Measurements from ENCODE around the gene SLC22A23.

SLC22A23 gene

DNA sequence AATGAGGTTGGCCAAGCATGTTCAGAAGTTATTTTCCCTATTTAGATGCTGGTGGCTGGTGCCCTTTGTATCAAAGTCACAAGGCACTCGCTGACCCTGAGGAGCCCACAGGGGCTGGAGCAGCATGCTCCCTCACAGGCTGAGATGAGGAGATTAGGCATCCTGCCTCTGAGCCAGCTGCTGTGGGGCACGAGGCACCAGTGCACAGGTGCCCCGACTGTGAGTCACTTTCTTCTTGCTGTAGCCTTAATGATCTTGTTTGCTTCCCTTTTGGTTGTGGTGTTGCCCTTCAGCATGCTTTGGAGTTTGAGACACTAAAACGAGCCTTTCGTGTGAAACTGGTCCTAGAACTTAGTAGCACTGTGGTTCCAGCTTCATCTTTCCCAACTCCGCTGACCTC is 193.8 kb downstream of the SLC22A23 start:
- Histone ChIP-seq H3K36me3 (ENCODE audit: control insufficient read depth in 2 of 2, insufficient read depth in 2 of 2, low read length in 2 of 2) (peaks cover 11 to 14% of the 10 kb centered on the region in 2 donors), H3K27ac (ENCODE audit: low read depth in 2 of 2, low read length in 2 of 2) (no peak overlapping the region), H3K4me1 (ENCODE audit: control insufficient read depth in 2 of 2, insufficient read depth in 2 of 2, low read length in 2 of 2) (peaks cover 14 to 22% of the 10 kb centered on the region in 2 donors), H3K27me3 (ENCODE audit: control insufficient read depth in 2 of 2, insufficient read depth in 2 of 2, low read length in 2 of 2) (no peaks in the 10 kb centered on the region), H3K9me3 (ENCODE audit: control insufficient read depth in 2 of 2, low read length in 2 of 2) (no peaks in the 10 kb centered on the region), H3K4me3 (ENCODE audit: low read length in 2 of 2) (no peak overlapping the region), H3K9ac (ENCODE audit: low read depth in 1 of 2, low read length in 2 of 2) (no peak overlapping the region)

DNA sequence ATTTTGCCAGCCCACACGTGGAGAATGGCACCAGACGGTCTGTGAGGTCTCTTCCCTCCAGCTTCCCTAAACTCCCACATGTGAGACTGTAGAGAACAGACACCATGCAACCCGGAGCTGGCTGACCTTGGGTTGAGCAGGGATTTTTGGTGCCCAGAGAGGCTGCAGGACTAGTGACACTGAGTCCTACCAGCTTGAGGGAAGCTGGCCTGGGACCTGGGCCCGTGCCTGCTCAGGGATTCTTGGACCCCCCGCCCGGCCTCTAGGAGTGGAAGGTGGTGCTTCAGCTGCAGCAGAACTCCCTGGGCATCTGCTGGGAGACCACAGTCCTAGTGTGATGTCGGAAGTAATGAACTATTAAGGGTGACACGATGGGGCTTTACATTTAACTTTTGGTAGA is 194.9 kb downstream of the SLC22A23 start:
- H3K36me3 ChIP-seq (ENCODE audit: control insufficient read depth in 2 of 2, insufficient read depth in 2 of 2, low read length in 2 of 2), result peaks cover 9 to 11% of the 10 kb centered on the region in 2 donors
- no peaks in the 10 kb centered on the region for H3K27me3 ChIP-seq (ENCODE audit: control insufficient read depth in 2 of 2, insufficient read depth in 2 of 2, low read length in 2 of 2)
- no peaks in the 10 kb centered on the region for H3K9me3 ChIP-seq (ENCODE audit: control insufficient read depth in 2 of 2, low read length in 2 of 2)
- H3K4me1 ChIP-seq (ENCODE audit: control insufficient read depth in 2 of 2, insufficient read depth in 2 of 2, low read length in 2 of 2), result peaks cover 15 to 23% of the 10 kb centered on the region in 2 donors
- H3K9ac ChIP-seq (ENCODE audit: low read depth in 1 of 2, low read length in 2 of 2), result no peak overlapping the region
- no peak overlapping the region for H3K27ac ChIP-seq (ENCODE audit: low read depth in 2 of 2, low read length in 2 of 2)
- H3K4me3 ChIP-seq (ENCODE audit: low read length in 2 of 2), result no peak overlapping the region

DNA sequence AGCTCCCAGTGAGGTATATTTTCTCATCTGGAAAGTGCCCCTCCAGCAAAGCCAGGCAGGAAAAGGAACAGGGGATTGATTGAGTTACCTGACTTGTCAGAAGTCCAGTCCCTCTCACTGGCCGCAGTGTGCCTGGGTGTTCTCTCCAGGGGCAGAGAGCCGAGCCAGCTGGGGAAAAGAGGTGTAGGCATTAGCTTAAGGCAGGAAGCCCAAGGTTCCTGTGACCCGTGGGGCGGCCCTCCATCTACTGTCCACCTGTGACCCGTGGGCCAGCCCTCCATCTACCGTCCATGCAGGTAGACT is 195.4 kb downstream of the SLC22A23 start:
- Histone ChIP-seq H3K27ac (ENCODE audit: low read depth in 2 of 2, low read length in 2 of 2) (no peak overlapping the region), H3K9me3 (ENCODE audit: control insufficient read depth in 2 of 2, low read length in 2 of 2) (no peaks in the 10 kb centered on the region), H3K36me3 (ENCODE audit: control insufficient read depth in 2 of 2, insufficient read depth in 2 of 2, low read length in 2 of 2) (peaks cover 9 to 11% of the 10 kb centered on the region in 2 donors), H3K4me3 (ENCODE audit: low read length in 2 of 2) (no peak overlapping the region), H3K4me1 (ENCODE audit: control insufficient read depth in 2 of 2, insufficient read depth in 2 of 2, low read length in 2 of 2) (peaks cover 15 to 23% of the 10 kb centered on the region in 2 donors), H3K27me3 (ENCODE audit: control insufficient read depth in 2 of 2, insufficient read depth in 2 of 2, low read length in 2 of 2) (no peaks in the 10 kb centered on the region), H3K9ac (ENCODE audit: low read depth in 1 of 2, low read length in 2 of 2) (no peak overlapping the region)

DNA sequence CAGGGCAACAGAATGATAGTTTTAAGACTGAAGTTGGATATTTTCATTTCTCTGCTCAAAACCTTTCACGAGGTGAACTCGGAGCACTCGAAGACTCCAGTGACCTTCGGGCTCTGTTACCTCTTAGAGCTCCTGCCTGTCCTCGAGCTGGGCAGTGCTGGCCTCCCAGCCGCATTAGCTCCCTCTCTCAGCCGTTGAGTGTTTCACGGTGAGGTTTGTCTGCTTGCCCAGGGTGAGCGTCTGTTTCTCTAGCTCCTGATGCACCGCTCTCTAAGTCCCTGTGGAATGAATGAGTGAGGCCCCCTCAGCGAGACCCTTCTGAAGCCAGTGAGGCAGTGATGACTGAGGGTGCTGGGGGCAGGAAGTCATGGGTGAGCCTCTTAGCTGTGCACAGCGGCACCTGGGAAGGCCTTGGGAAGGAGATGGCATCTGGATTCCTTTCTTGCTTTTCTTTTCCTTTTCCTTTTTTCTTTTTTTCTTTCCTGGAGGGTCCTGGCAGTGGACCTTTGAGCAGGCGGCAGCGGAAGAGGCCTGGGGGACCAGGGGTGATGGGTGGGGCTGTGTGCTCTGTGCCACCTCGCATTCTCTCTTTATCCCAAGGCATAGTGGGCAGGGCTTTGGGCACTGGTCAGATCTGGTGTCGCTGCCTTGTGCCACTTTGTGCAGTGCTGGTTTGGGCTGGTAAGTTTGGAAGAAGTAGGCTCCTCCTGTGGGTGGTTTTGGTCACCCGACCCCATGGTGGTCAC is 195.9 kb downstream of the SLC22A23 start:
- H3K4me1 ChIP-seq (ENCODE audit: control insufficient read depth in 2 of 2, insufficient read depth in 2 of 2, low read length in 2 of 2), result peaks cover 15 to 23% of the 10 kb centered on the region in 2 donors
- H3K27me3 ChIP-seq (ENCODE audit: control insufficient read depth in 2 of 2, insufficient read depth in 2 of 2, low read length in 2 of 2), result no peaks in the 10 kb centered on the region

DNA sequence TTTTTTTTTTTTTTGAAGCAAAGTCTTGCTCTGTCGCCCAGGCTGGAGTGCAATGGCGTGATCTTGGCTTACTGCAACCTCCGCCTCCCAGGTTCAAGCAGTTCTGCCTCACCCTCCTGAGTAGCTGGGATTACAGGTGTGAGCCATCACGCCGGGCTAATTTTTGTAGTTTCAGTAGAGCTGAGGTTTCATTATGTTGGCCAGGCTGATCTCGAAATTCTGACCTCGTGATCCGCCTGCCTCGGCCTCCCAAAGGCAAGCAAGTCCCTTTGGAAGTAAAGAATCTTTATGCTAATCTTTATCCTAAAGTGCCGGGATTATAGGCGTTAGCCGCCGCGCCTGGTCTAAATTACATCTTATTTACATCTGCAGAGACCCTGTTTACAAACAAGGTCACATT is 196.6 kb downstream of the SLC22A23 start:
- Histone ChIP-seq H3K27ac (ENCODE audit: low read depth in 2 of 2, low read length in 2 of 2) (no peak overlapping the region), H3K27me3 (ENCODE audit: control insufficient read depth in 2 of 2, insufficient read depth in 2 of 2, low read length in 2 of 2) (no peaks in the 10 kb centered on the region), H3K9ac (ENCODE audit: low read depth in 1 of 2, low read length in 2 of 2) (no peak overlapping the region), H3K9me3 (ENCODE audit: control insufficient read depth in 2 of 2, low read length in 2 of 2) (no peaks in the 10 kb centered on the region), H3K4me1 (ENCODE audit: control insufficient read depth in 2 of 2, insufficient read depth in 2 of 2, low read length in 2 of 2) (peaks cover 15 to 23% of the 10 kb centered on the region in 2 donors), H3K4me3 (ENCODE audit: low read length in 2 of 2) (no peak overlapping the region), H3K36me3 (ENCODE audit: control insufficient read depth in 2 of 2, insufficient read depth in 2 of 2, low read length in 2 of 2) (peaks cover 9 to 11% of the 10 kb centered on the region in 2 donors)

More for the DNA sequence above, 195.9 kb downstream of the SLC22A23 start:
- peaks cover 9 to 11% of the 10 kb centered on the region in 2 donors for H3K36me3 ChIP-seq (ENCODE audit: control insufficient read depth in 2 of 2, insufficient read depth in 2 of 2, low read length in 2 of 2)
- no peaks in the 10 kb centered on the region for H3K9me3 ChIP-seq (ENCODE audit: control insufficient read depth in 2 of 2, low read length in 2 of 2)
- H3K9ac ChIP-seq (ENCODE audit: low read depth in 1 of 2, low read length in 2 of 2), result no peak overlapping the region
- no peak overlapping the region for H3K4me3 ChIP-seq (ENCODE audit: low read length in 2 of 2)
- no peak overlapping the region for H3K27ac ChIP-seq (ENCODE audit: low read depth in 2 of 2, low read length in 2 of 2)

DNA sequence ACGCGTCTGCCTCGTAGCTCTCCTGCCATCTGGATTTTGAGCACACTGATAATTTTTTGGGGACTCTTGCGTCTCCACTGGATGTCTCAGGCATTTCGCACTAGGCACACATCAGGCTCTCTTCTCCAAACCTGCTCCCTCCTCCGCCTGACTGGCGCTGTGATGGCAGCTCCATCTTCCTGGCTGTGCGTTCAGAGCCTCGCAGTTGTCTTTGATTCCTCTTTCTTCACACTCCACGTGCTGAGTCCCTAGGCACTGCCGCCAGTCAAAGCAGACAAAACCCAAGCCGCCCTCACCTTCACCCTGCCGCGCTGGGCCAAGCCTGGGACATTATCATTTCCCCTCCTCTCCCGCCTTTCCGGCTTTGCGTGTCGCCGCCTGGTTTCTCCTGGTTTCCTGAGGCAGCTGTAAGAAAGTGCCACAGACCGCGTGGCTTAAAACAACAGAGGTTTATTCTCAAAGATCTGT is 197.3 kb downstream of the SLC22A23 start:
- Histone ChIP-seq H3K27ac (ENCODE audit: low read depth in 2 of 2, low read length in 2 of 2) (peak overlapping the region; percentile 63 to 77), H3K4me1 (ENCODE audit: control insufficient read depth in 2 of 2, insufficient read depth in 2 of 2, low read length in 2 of 2) (peaks cover 15 to 23% of the 10 kb centered on the region in 2 donors), H3K9me3 (ENCODE audit: control insufficient read depth in 2 of 2, low read length in 2 of 2) (no peaks in the 10 kb centered on the region), H3K27me3 (ENCODE audit: control insufficient read depth in 2 of 2, insufficient read depth in 2 of 2, low read length in 2 of 2) (no peaks in the 10 kb centered on the region), H3K4me3 (ENCODE audit: low read length in 2 of 2) (peak overlapping the region; percentile 85 to 97), H3K36me3 (ENCODE audit: control insufficient read depth in 2 of 2, insufficient read depth in 2 of 2, low read length in 2 of 2) (peaks cover 9 to 10% of the 10 kb centered on the region in 2 donors), H3K9ac (ENCODE audit: low read depth in 1 of 2, low read length in 2 of 2) (peak overlapping the region; percentile 73 to 77)

DNA sequence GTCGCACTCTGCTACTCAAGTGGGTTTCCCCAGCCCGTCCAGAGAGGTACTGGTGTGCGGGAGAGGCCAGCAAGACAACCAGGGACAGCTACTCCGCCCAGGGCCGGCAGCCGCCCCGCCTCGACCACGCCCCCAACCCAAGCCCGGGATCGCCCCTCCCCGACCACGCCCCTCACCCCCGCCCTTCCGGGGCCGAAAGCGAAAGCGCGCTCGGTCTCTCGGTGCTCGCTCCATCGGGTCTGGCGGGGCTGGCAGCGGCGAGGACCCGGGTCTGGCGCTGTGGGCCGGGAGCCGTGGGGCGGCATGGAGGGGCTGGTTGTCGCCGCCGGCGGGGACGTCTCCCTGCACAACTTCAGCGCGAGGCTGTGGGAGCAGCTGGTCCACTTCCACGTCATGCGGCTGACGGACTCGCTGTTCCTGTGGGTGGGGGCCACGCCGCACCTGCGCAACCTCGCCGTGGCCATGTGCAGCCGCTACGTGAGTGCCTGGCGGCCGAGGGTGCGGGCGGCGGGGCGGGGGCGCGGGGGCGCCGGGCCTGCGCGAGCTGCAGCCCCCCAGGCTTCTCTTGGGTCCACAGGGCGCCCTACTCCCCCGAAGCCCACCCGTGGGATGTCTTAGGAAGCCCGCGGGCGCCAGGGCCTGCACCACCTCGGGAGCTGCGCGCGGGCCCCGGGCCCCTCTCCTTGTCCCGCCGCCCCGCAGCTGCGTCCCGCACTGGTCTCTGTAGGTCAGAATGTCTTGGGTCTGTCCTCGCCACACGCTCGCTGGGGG is 197.9 kb downstream of the SLC22A23 start, which contains the start of gene PSMG4:
TSS of gene PSMG4 (plus strand) at position 228 of the 771 bp plus-strand sequence. CDS start at position 304, 76 bp downstream.
- H3K4me3 ChIP-seq (ENCODE audit: low read length in 2 of 2), result peak within 1 kb of the TSS; percentile 85 to 97
- peak within 1 kb of the TSS; percentile 63 to 77 for H3K27ac ChIP-seq (ENCODE audit: low read depth in 2 of 2, low read length in 2 of 2)
- no peaks in the 10 kb centered on the region for H3K27me3 ChIP-seq (ENCODE audit: control insufficient read depth in 2 of 2, insufficient read depth in 2 of 2, low read length in 2 of 2)
- H3K4me1 ChIP-seq (ENCODE audit: control insufficient read depth in 2 of 2, insufficient read depth in 2 of 2, low read length in 2 of 2), result peaks cover 15 to 18% of the 10 kb centered on the region in 2 donors
- peaks cover 3 to 5% of the 10 kb centered on the region in 2 donors for H3K36me3 ChIP-seq (ENCODE audit: control insufficient read depth in 2 of 2, insufficient read depth in 2 of 2, low read length in 2 of 2)
- H3K9me3 ChIP-seq (ENCODE audit: control insufficient read depth in 2 of 2, low read length in 2 of 2), result no peaks in the 10 kb centered on the region
- H3K9ac ChIP-seq (ENCODE audit: low read depth in 1 of 2, low read length in 2 of 2), result peak within 1 kb of the TSS; percentile 73 to 77

DNA sequence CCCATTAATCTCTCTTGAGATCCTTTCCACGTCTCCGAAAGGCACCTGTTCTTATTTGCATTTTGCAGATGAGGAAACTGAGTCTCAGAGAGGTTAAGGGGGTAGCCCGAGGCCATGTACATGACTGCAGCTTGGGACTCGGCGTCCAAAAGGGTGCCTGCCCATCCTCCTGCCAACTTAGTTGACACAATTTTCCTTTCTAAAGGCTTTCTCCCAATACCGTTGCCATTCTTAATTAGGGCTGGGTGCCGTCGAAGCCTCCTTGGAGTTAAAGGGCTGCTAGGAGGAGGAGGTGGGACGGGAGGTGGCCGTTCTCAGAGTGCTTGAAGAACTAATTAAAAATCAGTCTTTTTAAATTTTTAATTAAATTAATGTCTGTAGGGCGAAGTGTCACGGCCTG is 198.6 kb downstream of the SLC22A23 start:
- Histone ChIP-seq H3K36me3 (ENCODE audit: control insufficient read depth in 2 of 2, insufficient read depth in 2 of 2, low read length in 2 of 2) (no peaks in the 10 kb centered on the region), H3K4me1 (ENCODE audit: control insufficient read depth in 2 of 2, insufficient read depth in 2 of 2, low read length in 2 of 2) (peaks cover 15 to 18% of the 10 kb centered on the region in 2 donors), H3K27ac (ENCODE audit: low read depth in 2 of 2, low read length in 2 of 2) (peak overlapping the region in 1 of 2 donors; percentile 77), H3K9me3 (ENCODE audit: control insufficient read depth in 2 of 2, low read length in 2 of 2) (no peaks in the 10 kb centered on the region), H3K27me3 (ENCODE audit: control insufficient read depth in 2 of 2, insufficient read depth in 2 of 2, low read length in 2 of 2) (no peaks in the 10 kb centered on the region), H3K9ac (ENCODE audit: low read depth in 1 of 2, low read length in 2 of 2) (no peak overlapping the region), H3K4me3 (ENCODE audit: low read length in 2 of 2) (peak overlapping the region; percentile 50 to 97)

DNA sequence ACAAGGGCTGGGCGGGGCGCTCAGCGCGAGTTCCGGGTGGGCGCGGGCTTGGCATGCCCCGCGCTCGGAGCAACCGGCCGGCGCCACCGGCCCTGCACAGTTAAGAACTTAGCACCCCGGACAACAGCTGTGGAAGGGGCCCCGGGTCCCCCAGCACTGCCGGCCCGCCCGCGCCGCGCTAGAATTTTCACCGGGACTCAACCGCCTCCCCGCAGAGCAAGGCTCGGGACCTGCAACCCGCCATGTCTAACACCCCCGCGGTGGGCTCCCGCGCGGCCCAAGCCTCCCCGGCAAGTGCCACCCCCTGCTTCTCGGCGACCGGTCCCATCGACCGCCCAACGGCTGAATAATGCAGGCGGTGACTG is 203.3 kb downstream of the SLC22A23 start:
- no peak overlapping the region for H3K27ac ChIP-seq (ENCODE audit: low read depth in 2 of 2, low read length in 2 of 2)
- H3K27me3 ChIP-seq (ENCODE audit: control insufficient read depth in 2 of 2, insufficient read depth in 2 of 2, low read length in 2 of 2), result no peaks in the 10 kb centered on the region
- no peak overlapping the region for H3K4me3 ChIP-seq (ENCODE audit: low read length in 2 of 2)
- H3K4me1 ChIP-seq (ENCODE audit: control insufficient read depth in 2 of 2, insufficient read depth in 2 of 2, low read length in 2 of 2), result peaks cover 8 to 9% of the 10 kb centered on the region in 2 donors
- H3K9me3 ChIP-seq (ENCODE audit: control insufficient read depth in 2 of 2, low read length in 2 of 2), result no peaks in the 10 kb centered on the region
- no peak overlapping the region for H3K9ac ChIP-seq (ENCODE audit: low read depth in 1 of 2, low read length in 2 of 2)
- H3K36me3 ChIP-seq (ENCODE audit: control insufficient read depth in 2 of 2, insufficient read depth in 2 of 2, low read length in 2 of 2), result no peaks in the 10 kb centered on the region

Data from mucosa of rectum (tissue), 2 donors.